ENCODE results near the gene TBL3. TPM values are rescaled to one million over a fixed set of nuclear protein-coding genes. Genes with fewer than 3 reads are reported as not detected.

The TBL3 gene
- total and polyA plus RNA-seq, 8 donors, result 14.7 to 63.7 (median 21.4) TPM

- TF ChIP-seq CTCF (IDR thresholded peaks at IDR 0.05), result no peak
- peak in 2 of 6 donors; percentile 45 to 67 for DNase-seq
- Histone ChIP-seq H3K27ac (no peak overlapping the region), H3K27me3 (no peaks in the 10 kb centered on the region), H3K4me3 (no peak overlapping the region), H3K4me1 (peaks cover 0 to 23% (median 15%) of the 10 kb centered on the region in 3 donors), H3K36me3 (no peaks in the 10 kb centered on the region), H3K9me3 (no peaks in the 10 kb centered on the region)
- WGBS, 2 donors, result 86 to 90% methylated on average over 41 of the region's 41 CpGs
- intact Hi-C loops (cut with DNase I), result no loop called here
- ATAC-seq, result no peak
- FAIRE-seq, result no peak
Measured at GRCh38 chr16:1968146-1968953, 3.5 kb upstream of the TBL3 start.

- peak overlapping the region; percentile 85 to 99 (median 98) for H3K4me3 ChIP-seq
- H3K27me3 ChIP-seq, result no peaks in the 10 kb centered on the region
- peaks cover 0 to 13% (median 12%) of the 10 kb centered on the region in 3 donors for H3K4me1 ChIP-seq
- ATAC-seq (peak; percentile 1 to 14 (median 4)), FAIRE-seq (no peak), DNase-seq (peak in 3 of 6 donors; percentile 33 to 80 (median 58))
- no peak for TF ChIP-seq CTCF (IDR thresholded peaks at IDR 0.05)
- no peaks in the 10 kb centered on the region for H3K9me3 ChIP-seq
- intact Hi-C loops (cut with DNase I), result no loop called here
- H3K36me3 ChIP-seq, result peaks cover 0 to 24% (median 14%) of the 10 kb centered on the region in 3 donors
- no peak overlapping the region for H3K27ac ChIP-seq
- 2% methylated on average over 22 of the region's 22 CpGs for WGBS, 2 donors
Measured at GRCh38 chr16:1972490-1972877, 631 bp downstream of the TBL3 start.

- WGBS, 2 donors, result 87% methylated on average over 16 of the region's 16 CpGs
- H3K4me3 ChIP-seq, result no peak overlapping the region
- FAIRE-seq (no peak), DNase-seq (peak in 3 of 6 donors; percentile 18 to 78 (median 44)), ATAC-seq (no peak)
- H3K27ac ChIP-seq, result no peak overlapping the region
- intact Hi-C loops (cut with DNase I), result no loop called here
- peaks cover 0 to 29% (median 14%) of the 10 kb centered on the region in 3 donors for H3K36me3 ChIP-seq
- H3K4me1 ChIP-seq, result peaks cover 0 to 13% (median 12%) of the 10 kb centered on the region in 3 donors
- no peaks in the 10 kb centered on the region for H3K9me3 ChIP-seq
- no peaks in the 10 kb centered on the region for H3K27me3 ChIP-seq
- no peak for TF ChIP-seq CTCF (IDR thresholded peaks at IDR 0.05)
Measured at GRCh38 chr16:1973461-1974156, 1.8 kb downstream of the TBL3 start.

DNA sequence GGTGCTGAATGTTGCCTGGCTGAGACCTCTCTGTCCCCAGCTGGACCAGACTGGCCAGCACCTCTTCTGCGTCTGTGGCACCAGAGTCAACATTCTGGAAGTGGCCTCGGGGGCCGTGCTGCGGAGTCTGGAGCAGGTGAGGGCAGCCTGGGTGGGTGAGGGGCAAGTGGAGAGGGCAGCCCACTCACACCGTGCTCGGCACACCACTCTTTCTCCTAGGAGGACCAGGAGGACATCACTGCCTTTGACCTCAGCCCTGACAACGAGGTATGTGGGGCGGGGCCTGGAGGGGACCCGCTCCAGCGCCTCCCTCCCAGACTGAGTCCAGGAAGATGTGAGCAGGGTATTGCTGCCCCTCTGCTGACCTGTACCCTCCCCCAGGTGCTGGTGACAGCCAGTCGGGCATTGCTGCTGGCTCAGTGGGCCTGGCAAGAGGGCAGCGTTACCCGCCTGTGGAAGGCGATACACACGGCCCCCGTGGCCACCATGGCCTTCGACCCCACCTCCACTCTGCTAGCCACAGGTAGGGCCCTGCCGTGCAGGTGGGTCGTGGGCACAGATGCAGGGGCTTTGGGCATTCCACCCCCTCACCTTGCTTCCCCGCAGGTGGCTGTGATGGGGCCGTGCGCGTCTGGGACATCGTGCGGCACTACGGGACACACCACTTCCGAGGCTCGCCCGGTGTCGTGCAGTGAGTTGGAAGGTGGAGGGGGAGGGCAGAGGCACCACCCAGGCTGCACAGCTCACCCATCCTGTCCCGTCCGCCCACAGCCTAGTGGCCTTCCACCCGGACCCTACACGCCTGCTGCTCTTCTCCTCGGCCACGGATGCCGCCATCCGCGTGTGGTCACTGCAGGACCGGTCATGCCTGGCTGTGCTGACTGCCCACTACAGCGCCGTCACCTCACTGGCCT, 2.6 kb downstream of the TBL3 start:
- FAIRE-seq, result no peak
- ATAC-seq, result no peak
- WGBS, 2 donors, result 91 to 94% methylated on average over 41 to 42 of the region's 42 CpGs
- H3K27ac ChIP-seq, result no peak overlapping the region
- H3K36me3 ChIP-seq, result peaks cover 0 to 29% (median 14%) of the 10 kb centered on the region in 3 donors
- no peaks in the 10 kb centered on the region for H3K27me3 ChIP-seq
- no peaks in the 10 kb centered on the region for H3K9me3 ChIP-seq
- intact Hi-C loops (cut with DNase I), result no loop called here
- no peak for TF ChIP-seq CTCF (IDR thresholded peaks at IDR 0.05)
- DNase-seq, result peak in 2 of 6 donors; percentile 50 to 78
- no peak overlapping the region for H3K4me3 ChIP-seq
- H3K4me1 ChIP-seq, result peaks cover 0 to 13% (median 12%) of the 10 kb centered on the region in 3 donors
